ENCODE measurements around the gene S100A4.

Gene S100A4

DNA sequence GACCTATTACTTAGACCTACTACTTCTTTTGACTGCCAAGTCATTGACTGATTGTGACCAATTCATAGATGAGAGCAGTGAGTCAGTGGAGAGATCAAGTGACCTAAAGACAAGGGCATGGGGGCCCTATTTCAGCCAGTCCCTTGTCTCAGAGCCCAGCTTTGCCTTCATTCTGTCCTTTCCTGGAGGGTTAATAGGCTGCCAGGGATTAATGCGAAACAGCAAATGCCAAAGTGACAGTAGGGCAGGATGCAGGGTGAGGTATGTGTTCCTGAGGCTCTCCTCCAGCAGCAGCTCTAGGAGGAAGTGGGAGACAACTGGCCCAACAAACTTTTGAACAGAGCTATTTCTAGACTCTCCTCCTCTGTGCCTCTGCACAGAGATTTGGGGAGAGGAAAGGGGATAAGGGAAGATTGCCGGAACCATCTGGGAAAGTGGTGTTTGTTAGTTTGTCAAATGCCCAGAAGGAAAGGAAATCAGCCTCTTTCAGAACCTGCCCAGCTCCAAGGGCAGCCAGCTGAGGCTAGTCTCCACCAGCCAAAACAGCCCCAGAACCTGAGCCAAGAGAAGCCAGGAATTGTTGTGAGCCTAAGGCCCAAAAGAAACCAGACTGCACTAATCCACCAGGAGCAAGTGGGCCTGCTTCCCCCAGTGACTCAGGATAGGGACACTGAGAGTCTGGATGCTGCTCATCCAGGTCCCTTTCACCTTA lies 8.4 kb upstream of the S100A4 start:
- H3K9ac ChIP-seq (ENCODE audit: low read depth, low read length), result no peak overlapping the region

DNA sequence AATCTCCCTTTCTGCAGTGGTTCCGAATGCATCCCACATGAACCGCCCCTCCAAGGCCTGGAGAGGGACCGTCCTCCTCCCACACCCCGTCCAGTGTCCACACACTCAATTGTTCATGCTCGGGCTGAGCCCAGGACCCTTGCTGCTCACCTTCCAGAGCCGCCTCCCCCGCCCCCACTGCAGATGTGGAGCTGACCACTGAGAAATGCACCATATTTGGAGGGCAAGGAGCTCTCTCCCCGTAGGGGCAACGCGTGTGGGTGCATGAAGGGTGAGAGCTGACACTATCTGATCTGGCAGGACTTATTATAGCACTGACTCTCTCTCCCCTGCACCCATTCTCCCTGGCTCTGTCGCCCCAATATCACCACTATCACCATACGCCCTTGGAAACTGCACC lies 7.5 kb upstream of the S100A4 start:
- peaks cover 2% of the 10 kb centered on the region for H3K4me1 ChIP-seq (ENCODE audit: control insufficient read depth, insufficient read depth, low read length)
- H3K9ac ChIP-seq (ENCODE audit: low read depth, low read length), result no peak overlapping the region
- H3K36me3 ChIP-seq (ENCODE audit: control insufficient read depth, insufficient read depth, low read length), result no peaks in the 10 kb centered on the region
- H3K9me3 ChIP-seq (ENCODE audit: control insufficient read depth, insufficient read depth, low read length), result no peaks in the 10 kb centered on the region
- H3K27me3 ChIP-seq (ENCODE audit: control insufficient read depth, insufficient read depth, low read length), result no peaks in the 10 kb centered on the region
- H3K4me3 ChIP-seq (ENCODE audit: low read depth, low read length), result no peak overlapping the region

More for the DNA sequence above, 8.4 kb upstream of the S100A4 start:
- Histone ChIP-seq H3K9me3 (ENCODE audit: control insufficient read depth, insufficient read depth, low read length) (no peaks in the 10 kb centered on the region), H3K27me3 (ENCODE audit: control insufficient read depth, insufficient read depth, low read length) (no peaks in the 10 kb centered on the region), H3K4me1 (ENCODE audit: control insufficient read depth, insufficient read depth, low read length) (peaks cover 2% of the 10 kb centered on the region), H3K4me3 (ENCODE audit: low read depth, low read length) (no peak overlapping the region), H3K36me3 (ENCODE audit: control insufficient read depth, insufficient read depth, low read length) (no peaks in the 10 kb centered on the region)

DNA sequence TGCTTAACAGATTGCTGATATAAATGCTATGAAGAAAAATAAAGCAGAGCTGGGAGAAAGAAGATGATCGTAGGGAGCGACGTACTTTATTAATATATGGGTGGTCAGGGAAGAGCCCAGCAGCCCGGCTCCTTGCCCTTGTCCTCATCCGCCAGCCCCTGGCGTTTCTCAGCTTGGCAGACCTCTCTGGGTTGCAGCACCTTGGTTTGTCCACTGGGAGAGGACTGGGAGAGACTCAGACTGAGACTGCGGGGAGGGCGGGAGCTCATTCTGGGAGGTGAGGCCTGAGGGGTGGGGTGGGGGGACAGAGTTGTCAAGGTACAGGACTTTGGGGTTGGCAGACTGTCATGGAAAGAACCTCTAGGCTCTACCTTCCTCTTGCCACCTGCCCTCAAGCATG lies 6.7 kb upstream of the S100A4 start:
- Histone ChIP-seq H3K9ac (ENCODE audit: low read depth, low read length) (no peak overlapping the region), H3K4me1 (ENCODE audit: control insufficient read depth, insufficient read depth, low read length) (peaks cover 2% of the 10 kb centered on the region), H3K36me3 (ENCODE audit: control insufficient read depth, insufficient read depth, low read length) (no peaks in the 10 kb centered on the region), H3K9me3 (ENCODE audit: control insufficient read depth, insufficient read depth, low read length) (no peaks in the 10 kb centered on the region), H3K4me3 (ENCODE audit: low read depth, low read length) (no peak overlapping the region), H3K27me3 (ENCODE audit: control insufficient read depth, insufficient read depth, low read length) (no peaks in the 10 kb centered on the region)

DNA sequence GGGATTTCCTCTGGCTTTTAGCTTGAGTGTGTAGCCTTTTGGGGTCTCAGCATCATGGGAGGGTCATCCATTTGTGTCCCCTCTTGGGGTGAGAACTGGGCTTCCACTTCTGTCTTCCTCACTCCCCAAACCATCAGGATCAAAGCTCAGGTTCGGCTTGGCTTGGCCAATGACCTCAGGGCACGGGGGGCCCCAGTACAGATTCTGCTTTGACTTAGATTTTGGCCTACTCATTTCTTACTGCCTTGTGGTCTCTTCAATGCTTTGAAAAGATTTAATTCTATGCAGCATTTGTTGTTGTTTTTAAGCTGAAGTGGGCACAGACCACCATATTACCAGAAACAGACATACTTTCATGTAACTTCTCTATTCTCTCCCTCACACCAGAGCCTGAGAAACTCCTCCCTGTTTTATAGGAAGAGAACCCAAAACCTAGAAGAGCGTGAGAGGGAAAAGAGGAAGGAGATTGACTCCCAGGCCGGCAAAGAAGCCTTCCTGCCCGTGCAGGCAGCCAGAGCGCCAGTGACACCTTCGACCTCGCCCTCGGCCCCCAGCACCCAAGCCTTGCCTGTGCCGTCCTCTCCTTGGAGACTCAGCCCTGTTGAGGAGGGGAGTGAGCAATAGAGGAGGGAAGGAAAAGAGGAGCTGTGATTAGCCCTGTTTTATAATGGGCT lies 5.4 kb upstream of the S100A4 start:
- Histone ChIP-seq H3K4me3 (ENCODE audit: low read depth, low read length) (no peak overlapping the region), H3K9me3 (ENCODE audit: control insufficient read depth, insufficient read depth, low read length) (no peaks in the 10 kb centered on the region), H3K4me1 (ENCODE audit: control insufficient read depth, insufficient read depth, low read length) (peaks cover 2% of the 10 kb centered on the region), H3K9ac (ENCODE audit: low read depth, low read length) (no peak overlapping the region), H3K36me3 (ENCODE audit: control insufficient read depth, insufficient read depth, low read length) (no peaks in the 10 kb centered on the region), H3K27me3 (ENCODE audit: control insufficient read depth, insufficient read depth, low read length) (no peaks in the 10 kb centered on the region)

DNA sequence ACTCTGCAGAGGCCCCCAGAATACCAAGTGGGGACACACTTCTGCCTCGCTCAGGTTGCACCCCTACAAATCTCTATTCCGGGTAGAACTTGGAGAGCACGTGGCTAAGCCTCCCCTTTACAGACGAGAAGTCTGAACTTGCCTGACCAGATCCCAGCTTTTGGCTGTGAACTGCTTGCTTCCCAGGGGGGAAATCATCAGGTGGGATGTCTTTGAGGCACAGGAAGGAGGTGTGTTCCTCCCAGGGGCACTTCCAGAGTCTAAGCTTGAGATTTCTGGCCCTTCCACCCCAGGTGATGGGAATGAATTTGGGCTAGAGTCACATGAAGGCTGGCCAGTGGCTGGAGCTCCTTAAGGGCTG lies 4.8 kb upstream of the S100A4 start:
- no peaks in the 10 kb centered on the region for H3K9me3 ChIP-seq (ENCODE audit: control insufficient read depth, insufficient read depth, low read length)
- H3K36me3 ChIP-seq (ENCODE audit: control insufficient read depth, insufficient read depth, low read length), result no peaks in the 10 kb centered on the region
- H3K4me1 ChIP-seq (ENCODE audit: control insufficient read depth, insufficient read depth, low read length), result peaks cover 3% of the 10 kb centered on the region
- no peaks in the 10 kb centered on the region for H3K27me3 ChIP-seq (ENCODE audit: control insufficient read depth, insufficient read depth, low read length)
- H3K9ac ChIP-seq (ENCODE audit: low read depth, low read length), result no peak overlapping the region
- H3K4me3 ChIP-seq (ENCODE audit: low read depth, low read length), result no peak overlapping the region

DNA sequence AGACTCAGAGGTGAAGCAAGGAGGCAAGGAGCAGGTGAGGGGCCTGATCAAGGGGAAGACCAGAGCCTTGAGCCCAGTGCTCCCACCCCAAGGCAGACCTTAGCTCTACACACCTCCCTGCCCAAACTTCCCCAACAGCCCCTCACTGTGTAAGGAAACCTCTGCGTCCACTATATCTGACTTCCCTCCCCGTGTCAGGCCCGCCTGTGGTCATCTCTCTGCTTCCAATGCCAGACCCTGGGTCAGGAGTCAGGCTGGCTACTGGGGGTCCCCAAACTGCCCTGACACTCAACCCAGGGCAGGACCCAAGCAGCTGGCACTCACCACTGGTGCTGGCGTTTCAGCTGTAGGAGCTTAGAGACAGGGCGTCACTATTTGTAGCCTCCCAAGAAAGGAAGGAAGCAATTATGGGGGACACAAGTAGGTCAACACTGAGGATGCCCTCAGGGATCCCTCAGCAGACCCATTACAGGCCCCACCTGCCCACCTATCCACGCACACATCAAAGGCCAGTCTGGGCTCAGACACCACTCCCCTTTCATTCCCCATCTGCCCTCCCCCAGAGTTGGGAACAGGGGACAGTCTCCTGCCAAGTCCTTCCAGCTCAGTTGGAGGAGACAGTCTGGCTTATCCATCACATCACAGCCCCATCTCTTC lies 4.3 kb upstream of the S100A4 start:
- peaks cover 7% of the 10 kb centered on the region for H3K4me1 ChIP-seq (ENCODE audit: control insufficient read depth, insufficient read depth, low read length)
- no peaks in the 10 kb centered on the region for H3K36me3 ChIP-seq (ENCODE audit: control insufficient read depth, insufficient read depth, low read length)
- H3K4me3 ChIP-seq (ENCODE audit: low read depth, low read length), result no peak overlapping the region
- no peak overlapping the region for H3K9ac ChIP-seq (ENCODE audit: low read depth, low read length)
- H3K9me3 ChIP-seq (ENCODE audit: control insufficient read depth, insufficient read depth, low read length), result no peaks in the 10 kb centered on the region
- H3K27me3 ChIP-seq (ENCODE audit: control insufficient read depth, insufficient read depth, low read length), result no peaks in the 10 kb centered on the region

DNA sequence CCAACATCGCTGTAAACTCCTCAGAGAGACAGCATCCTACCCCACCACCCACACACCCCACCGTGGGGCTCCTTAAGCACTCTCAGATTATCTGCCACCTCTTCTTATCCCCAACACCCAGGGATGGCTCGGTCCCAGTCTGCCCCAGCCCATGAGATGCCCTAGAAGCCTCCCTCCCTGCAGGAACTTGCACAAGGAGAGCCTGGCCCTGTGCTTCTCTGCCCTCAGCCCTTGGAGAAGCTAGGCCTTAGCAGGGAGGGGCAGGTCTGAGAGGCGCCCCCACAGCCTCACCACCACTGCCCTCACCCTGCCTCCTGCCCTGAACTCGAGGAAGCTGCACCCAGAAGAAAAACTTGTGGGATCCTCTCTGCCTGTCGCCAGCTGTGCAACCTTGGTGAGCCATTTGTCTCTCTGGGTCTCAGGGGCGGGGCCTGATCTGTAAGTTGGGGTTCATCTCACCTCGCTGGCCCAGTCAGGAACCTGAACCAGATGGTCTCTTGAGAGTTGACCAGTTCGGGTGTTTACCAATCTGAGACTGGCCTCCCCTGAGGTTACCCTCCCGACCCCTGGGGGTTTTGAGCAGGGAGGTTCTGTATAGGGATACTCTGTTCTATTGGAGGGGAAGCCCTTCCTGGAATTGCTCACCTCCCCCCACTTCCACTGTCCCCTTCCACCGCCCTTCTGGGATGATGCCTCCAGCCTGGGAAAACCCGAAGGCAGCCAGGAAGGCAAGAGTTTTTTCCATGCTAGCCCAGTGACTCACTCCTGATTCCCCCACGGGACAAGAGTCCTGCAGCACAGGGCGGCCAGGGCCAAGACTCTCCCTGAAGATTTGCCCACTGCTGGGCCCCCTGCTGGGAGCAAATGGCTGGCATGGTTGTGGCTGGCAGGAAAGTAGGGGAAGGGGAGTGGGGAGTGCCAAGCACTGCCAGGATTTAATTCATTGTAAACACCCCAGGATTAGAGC lies 3.4 kb upstream of the S100A4 start, which contains the start of gene S100A3:
TSS of gene S100A3 (minus strand) at position 537 of the 967 bp plus-strand sequence. CDS start 773 bp downstream, outside the sequence.
- Histone ChIP-seq H3K36me3 (ENCODE audit: control insufficient read depth, insufficient read depth, low read length) (no peaks in the 10 kb centered on the region), H3K9me3 (ENCODE audit: control insufficient read depth, insufficient read depth, low read length) (no peaks in the 10 kb centered on the region), H3K27me3 (ENCODE audit: control insufficient read depth, insufficient read depth, low read length) (no peaks in the 10 kb centered on the region), H3K4me3 (ENCODE audit: low read depth, low read length) (no peak within 1 kb of the TSS), H3K9ac (ENCODE audit: low read depth, low read length) (no peak within 1 kb of the TSS), H3K4me1 (ENCODE audit: control insufficient read depth, insufficient read depth, low read length) (peaks cover 10% of the 10 kb centered on the region)

DNA sequence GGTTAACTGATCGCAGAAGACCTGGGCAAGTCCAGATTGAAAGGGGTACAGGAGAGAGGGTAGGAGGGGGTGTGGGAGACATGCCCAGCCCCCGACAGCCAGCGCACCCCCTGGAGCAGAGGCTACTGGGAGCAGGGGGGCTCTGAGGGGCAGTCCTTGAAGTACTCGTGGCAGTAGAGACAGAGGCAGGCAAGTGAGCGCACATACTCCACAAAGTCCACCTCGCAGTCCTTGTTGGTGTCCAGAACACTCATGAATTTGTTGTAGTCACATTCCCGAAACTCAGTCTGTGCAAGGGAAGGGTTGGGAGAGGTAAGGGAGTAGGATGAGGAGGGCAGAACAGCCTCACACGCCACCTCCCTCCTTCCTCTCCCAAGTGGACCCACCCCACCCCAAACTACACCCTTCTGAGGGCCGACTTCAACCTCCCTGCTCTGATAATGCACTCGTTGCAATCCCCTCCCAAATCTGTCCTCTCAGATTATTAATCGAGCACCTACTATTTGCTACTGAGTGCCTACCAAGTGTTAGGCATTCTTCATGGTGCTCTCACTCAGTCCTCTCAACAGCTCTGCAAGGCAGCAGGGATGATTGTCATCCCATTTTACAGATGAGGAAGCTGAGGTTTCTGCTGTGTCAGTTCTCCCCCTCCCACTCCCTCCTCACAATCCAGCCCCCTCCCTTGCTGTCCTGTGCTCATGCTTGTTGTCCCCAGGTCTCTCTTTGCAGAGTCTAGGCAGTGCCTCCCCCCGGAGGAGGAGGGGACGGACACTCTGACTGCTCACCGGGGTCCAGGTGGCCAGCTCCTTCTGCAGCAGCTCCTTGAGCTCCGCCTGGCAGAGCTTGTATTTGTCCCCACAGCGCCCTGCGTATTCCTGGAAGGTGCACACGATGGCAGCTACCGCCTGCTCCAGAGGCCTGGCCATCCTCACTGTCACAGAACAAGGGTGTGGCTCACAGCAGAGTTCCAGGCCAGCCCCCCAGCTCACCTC lies 2.2 kb upstream of the S100A4 start:
- no peak overlapping the region for H3K4me3 ChIP-seq (ENCODE audit: low read depth, low read length)
- no peaks in the 10 kb centered on the region for H3K9me3 ChIP-seq (ENCODE audit: control insufficient read depth, insufficient read depth, low read length)
- H3K27me3 ChIP-seq (ENCODE audit: control insufficient read depth, insufficient read depth, low read length), result no peaks in the 10 kb centered on the region
- H3K9ac ChIP-seq (ENCODE audit: low read depth, low read length), result no peak overlapping the region
- peaks cover 10% of the 10 kb centered on the region for H3K4me1 ChIP-seq (ENCODE audit: control insufficient read depth, insufficient read depth, low read length)
- peaks cover 2% of the 10 kb centered on the region for H3K36me3 ChIP-seq (ENCODE audit: control insufficient read depth, insufficient read depth, low read length)

DNA sequence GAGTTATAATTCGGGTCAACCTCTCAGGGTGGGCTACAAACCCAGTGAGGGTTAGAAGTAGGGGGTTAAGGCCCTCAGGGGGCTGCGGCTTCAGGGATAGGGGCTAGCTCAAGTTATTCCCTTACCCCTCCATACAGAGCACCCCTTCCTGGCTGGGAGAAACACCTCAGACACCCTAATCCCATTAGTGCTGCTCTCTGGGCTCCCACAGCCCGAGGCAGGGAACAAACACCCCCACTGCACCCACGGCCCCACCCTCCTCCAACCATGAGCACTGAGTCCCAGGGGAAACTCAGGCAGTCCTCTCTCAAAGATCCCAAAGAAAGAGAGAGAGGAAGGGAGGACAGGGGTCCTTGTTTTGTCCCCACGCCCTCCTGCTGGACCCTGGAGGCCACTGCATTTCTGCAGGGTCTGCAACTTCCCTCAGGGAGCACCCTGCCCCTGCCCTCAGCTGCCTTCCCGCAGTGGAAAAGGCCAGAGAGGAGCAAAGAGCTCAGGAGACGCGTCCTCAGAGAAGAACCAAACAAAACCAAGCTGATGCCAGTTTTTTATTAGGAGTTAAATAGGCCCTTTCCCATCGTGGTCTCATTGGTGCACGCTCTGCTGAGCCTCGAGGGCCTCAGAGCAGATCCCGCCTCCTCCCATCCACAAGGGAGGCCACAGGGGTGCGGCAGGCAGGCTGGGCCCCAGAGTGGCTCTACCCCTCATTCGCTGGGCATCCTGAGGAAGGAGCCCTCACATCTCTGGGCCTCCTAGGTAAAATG lies 1.4 kb upstream of the S100A4 start:
- Histone ChIP-seq H3K36me3 (ENCODE audit: control insufficient read depth, insufficient read depth, low read length) (peaks cover 2% of the 10 kb centered on the region), H3K9me3 (ENCODE audit: control insufficient read depth, insufficient read depth, low read length) (no peaks in the 10 kb centered on the region), H3K4me1 (ENCODE audit: control insufficient read depth, insufficient read depth, low read length) (peaks cover 10% of the 10 kb centered on the region), H3K9ac (ENCODE audit: low read depth, low read length) (no peak overlapping the region), H3K4me3 (ENCODE audit: low read depth, low read length) (no peak overlapping the region), H3K27me3 (ENCODE audit: control insufficient read depth, insufficient read depth, low read length) (no peaks in the 10 kb centered on the region)

DNA sequence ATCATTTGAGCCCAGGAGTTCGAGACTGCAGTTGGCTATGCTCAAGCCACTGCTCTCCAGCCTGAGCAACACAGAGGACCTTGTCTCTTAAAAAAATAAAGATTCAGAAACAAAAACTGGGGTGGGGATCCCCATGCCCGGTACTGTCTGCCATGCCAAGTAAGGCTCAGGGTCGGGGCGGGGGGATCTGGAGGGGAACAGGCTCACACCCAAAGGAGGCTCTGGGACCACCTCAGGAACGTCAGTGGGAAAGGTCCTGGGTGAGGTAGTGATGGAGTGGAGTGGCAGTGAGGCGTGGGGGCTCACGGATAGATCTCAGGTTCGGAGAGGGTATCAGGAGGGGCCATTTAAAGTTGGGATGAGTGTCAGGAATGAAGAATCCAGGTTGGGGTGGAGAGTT lies 765 bp upstream of the S100A4 start:
- Histone ChIP-seq H3K27me3 (ENCODE audit: control insufficient read depth, insufficient read depth, low read length) (no peaks in the 10 kb centered on the region), H3K4me3 (ENCODE audit: low read depth, low read length) (no peak overlapping the region), H3K9ac (ENCODE audit: low read depth, low read length) (no peak overlapping the region), H3K9me3 (ENCODE audit: control insufficient read depth, insufficient read depth, low read length) (no peaks in the 10 kb centered on the region), H3K36me3 (ENCODE audit: control insufficient read depth, insufficient read depth, low read length) (peaks cover 2% of the 10 kb centered on the region), H3K4me1 (ENCODE audit: control insufficient read depth, insufficient read depth, low read length) (peaks cover 10% of the 10 kb centered on the region)

Data from iPS-15b (cell line).